RPMI7951 (cell line): ENCODE measurements around the gene PRAMEF26. TPM values are rescaled to one million over a fixed set of nuclear protein-coding genes. Genes with fewer than 3 reads are reported as not detected.
"Not testable (repeated sequence)": the region's sequence is repeated elsewhere in the genome, so short reads cannot be mapped to it uniquely, and the experiment has no call there.

ENCODE experiments used
- DNase-seq: peaks from one replicate; pipeline ENCODE4 v3.0.0-alpha.2; 2012; ENCODE audit warnings: low read depth
- total RNA-seq: library from RNA; depleted of rRNA; stranded (reverse); fragments of >200 nt; shearing (Covaris generic); gene quantifications from 2 replicates; pipeline ENCODE4 v1.2.3, GENCODE V29; 2014; rRNA removed

The PRAMEF26 gene
- not detected in 2 replicates for total RNA-seq

- DNase-seq, result not testable (repeated sequence)
These were observed at the start of gene PRAMEF26 for GRCh38 chr1:13155909-13156308. Gene PRAMEF26 (minus strand): TSS chr1:13156009. CDS start chr1:13153095, 2,914 bp downstream.

- not testable (repeated sequence) for DNase-seq
These were observed 45.5 kb upstream of the PRAMEF26 start, which contains the start of gene PRAMEF13 for GRCh38 chr1:13201309-13201708. Gene PRAMEF13 (minus strand): TSS chr1:13201409. CDS start chr1:13199589, 1,820 bp downstream.

- DNase-seq, result not testable (repeated sequence)
These were observed 15.7 kb upstream of the PRAMEF26 start, which contains the start of gene PRAMEF9 for GRCh38 chr1:13171548-13171947. Gene PRAMEF9 (plus strand): TSS chr1:13171848. CDS start chr1:13175281, 3,433 bp downstream.

- not testable (repeated sequence) for DNase-seq
These were observed 9.7 kb upstream of the PRAMEF26 start, which contains the start of gene HNRNPCL4 for GRCh38 chr1:13165531-13165930. Gene HNRNPCL4 (minus strand): TSS chr1:13165631. CDS start chr1:13165467, 164 bp downstream.

- not testable (repeated sequence) for DNase-seq
These were observed 39.1 kb downstream of the PRAMEF26 start, which contains the start of gene HNRNPCL2 for GRCh38 chr1:13116754-13117153. Gene HNRNPCL2 (minus strand): TSS chr1:13116854. CDS start chr1:13116400, 454 bp downstream.

Other genes starting within 250 kb of the PRAMEF26 start
- not detected in 2 replicates for gene PRAMEF7, start 239.4 kb downstream of the PRAMEF26 start, total RNA-seq
- not detected in 2 replicates for gene PRAMEF6, start 208.4 kb downstream of the PRAMEF26 start, total RNA-seq
- not detected in 2 replicates for gene PRAMEF27, start 99.4 kb downstream of the PRAMEF26 start, total RNA-seq
- gene HNRNPCL3, start 95.2 kb downstream of the PRAMEF26 start, total RNA-seq, result not detected in 2 replicates
- gene PRAMEF25, start 85.2 kb downstream of the PRAMEF26 start, total RNA-seq, result not detected in 2 replicates
- gene HNRNPCL2, start 39.2 kb downstream of the PRAMEF26 start, total RNA-seq, result not detected in 2 replicates
- not detected in 2 replicates for gene HNRNPCL4, start 9.6 kb upstream of the PRAMEF26 start, total RNA-seq
- not detected in 2 replicates for gene PRAMEF9, start 15.8 kb upstream of the PRAMEF26 start, total RNA-seq
- not detected in 2 replicates for gene PRAMEF13, start 45.4 kb upstream of the PRAMEF26 start, total RNA-seq
- gene PRAMEF18, start 70.1 kb upstream of the PRAMEF26 start, total RNA-seq, result not detected in 2 replicates
- gene PRAMEF5, start 98.2 kb upstream of the PRAMEF26 start, total RNA-seq, result not detected in 2 replicates
- gene PRAMEF8, start 129.1 kb upstream of the PRAMEF26 start, total RNA-seq, result not detected in 2 replicates
- gene PRAMEF33, start 147.5 kb upstream of the PRAMEF26 start, total RNA-seq, result not detected in 2 replicates
- gene PRAMEF15, start 159.6 kb upstream of the PRAMEF26 start, total RNA-seq, result not detected in 2 replicates
- not detected in 2 replicates for gene PRAMEF14, start 191.1 kb upstream of the PRAMEF26 start, total RNA-seq
- gene PRAMEF19, start 215.9 kb upstream of the PRAMEF26 start, total RNA-seq, result not detected in 2 replicates
- gene PRAMEF17, start 233.6 kb upstream of the PRAMEF26 start, total RNA-seq, result not detected in 2 replicates